SK-N-SH (cell line): ENCODE measurements around the gene ADAP1. TPM values are rescaled to one million over a fixed set of nuclear protein-coding genes. Genes with fewer than 3 reads are reported as not detected.

Experiments
- CTCF ChIA-PET: fragments of 300-600, 350-600 bp; formaldehyde crosslinking; extraction: SDS; loops from one replicate; lab custom pipeline; 2021; lab: Yijun Ruan, JAX
- POLR2A ChIA-PET: fragments of 350-600 bp; sonication (Branson Sonifier 250); formaldehyde crosslinking; extraction: SDS; loops from one replicate; lab custom pipeline; 2020; ENCODE audit warnings: antibody characterized with exemption, inconsistent platforms; lab: Yijun Ruan, JAX
- DNase-seq: peaks from one replicate; pipeline ENCODE4 v3.0.0; 2012
- H2AFZ ChIP-seq: fragments of 200-600 bp; sonication (generic); 2 replicates; pipeline ENCODE4 v1.8.1; 2016; ENCODE audit warnings: antibody characterized with exemption, mild to moderate bottlenecking, low read depth
- H3F3A ChIP-seq: fragments of 200-600 bp; sonication (generic); replicated peaks from 2 replicates; pipeline ENCODE3; 2016; ENCODE audit warnings: antibody characterized with exemption, mild to moderate bottlenecking; ENCODE audit not compliant: insufficient read depth
- H3K27ac ChIP-seq, 2 experiments: fragments of 200-500 bp in 1 of 2; fragments of 200-600 bp in 1 of 2; sonication (Bioruptor generic) in 1 of 2; sonication (generic), shearing (Covaris generic) in 1 of 2; 2 replicates each; pipeline versions ENCODE4 v1.5.1 to v1.6.1; 2014 to 2016; ENCODE audit warnings: low read depth in 2 of 2, inconsistent platforms in 1 of 2, low read length in 1 of 2, mild to moderate bottlenecking in 1 of 2, mixed read lengths in 1 of 2
- H3K27me3 ChIP-seq: fragments of 200-600 bp; sonication (generic), shearing (Covaris generic); 2 replicates; pipeline ENCODE4 v1.6.1; 2016; ENCODE audit warnings: mixed run types; ENCODE audit not compliant: insufficient read depth
- H3K36me3 ChIP-seq, 2 experiments: fragments of 200-500 bp in 1 of 2; fragments of 200-600 bp in 1 of 2; sonication (Bioruptor generic) in 1 of 2; sonication (generic) in 1 of 2; replicated peaks in 1 of 2; 2 replicates each; pipeline versions ENCODE3 to v1.5.1; 2014 to 2016; ENCODE audit warnings: low read length in 1 of 2, mild to moderate bottlenecking in 1 of 2; ENCODE audit not compliant: insufficient read depth in 2 of 2, control insufficient read depth in 1 of 2
- H3K4me1 ChIP-seq, 2 experiments: fragments of 200-500 bp in 1 of 2; fragments of 200-600 bp in 1 of 2; sonication (Bioruptor generic) in 1 of 2; sonication (generic), shearing (Covaris generic) in 1 of 2; 2 replicates each; pipeline versions ENCODE4 v1.5.1 to v1.6.1; 2014 to 2016; ENCODE audit warnings: low read depth in 1 of 2, low read length in 1 of 2, mixed run types in 1 of 2; ENCODE audit not compliant: insufficient read depth in 2 of 2, control insufficient read depth in 1 of 2
- H3K4me2 ChIP-seq: fragments of 200-600 bp; sonication (generic), shearing (Covaris generic); 2 replicates; pipeline ENCODE4 v1.6.1; 2017; ENCODE audit warnings: mixed run types
- H3K4me3 ChIP-seq, 2 experiments: fragments of 200-500 bp in 1 of 2; fragments of 200-600 bp in 1 of 2; sonication (Bioruptor generic) in 1 of 2; sonication (generic), shearing (Covaris generic) in 1 of 2; 2 replicates each; pipeline versions ENCODE4 v1.5.1 to v1.8.1; 2014 to 2016; ENCODE audit warnings: low read depth in 2 of 2, inconsistent platforms in 1 of 2, low read length in 1 of 2, mild to moderate bottlenecking in 1 of 2, mixed read lengths in 1 of 2, moderate library complexity in 1 of 2
- H3K79me2 ChIP-seq: fragments of 200-600 bp; sonication (generic); 2 replicates; pipeline ENCODE4 v1.8.1; 2017; ENCODE audit warnings: mild to moderate bottlenecking; ENCODE audit not compliant: insufficient read depth
- H3K9ac ChIP-seq: fragments of 200-600 bp; sonication (generic); 2 replicates; pipeline ENCODE4 v1.6.1; 2017; ENCODE audit warnings: mixed run types
- H3K9me2 ChIP-seq: fragments of 200-600 bp; sonication (generic); 2 replicates; pipeline ENCODE4 v1.6.1; 2017; ENCODE audit warnings: mixed run types
- H3K9me3 ChIP-seq: fragments of 200-600 bp; sonication (generic); 2 replicates; pipeline ENCODE4 v1.6.1; 2017; ENCODE audit warnings: mixed run types, mild to moderate bottlenecking, moderate library complexity
- H4K20me1 ChIP-seq: fragments of 200-600 bp; sonication (generic); 2 replicates; pipeline ENCODE4 v1.6.1; 2017; ENCODE audit warnings: mild to moderate bottlenecking, mixed run types; ENCODE audit not compliant: insufficient read depth
- CTCF ChIP-seq: fragments of 200-600 bp; sonication (generic); IDR thresholded peaks from 2 replicates; pipeline ENCODE4 v1.6.1; 2017; ENCODE audit warnings: antibody characterized with exemption, mild to moderate bottlenecking, moderate library complexity
- ELF1 ChIP-seq: IDR thresholded peaks from 2 replicates; pipeline ENCODE4 v1.4.0; 2012
- FOXJ3 ChIP-seq: sonication (generic); formaldehyde crosslinking; IDR thresholded peaks from 2 replicates; pipeline ENCODE4 v1.5.1; 2020; ENCODE audit warnings: mild to moderate bottlenecking, missing genetic modification reagents
- GATA2 ChIP-seq: sonication (generic); formaldehyde crosslinking; IDR thresholded peaks from 2 replicates; pipeline ENCODE4 v1.5.0; 2020; ENCODE audit warnings: mild to moderate bottlenecking, missing genetic modification reagents
- IRF3 ChIP-seq: fragments of 150-350 bp; IDR thresholded peaks from 2 replicates; pipeline ENCODE4 v1.6.1; 2016; ENCODE audit warnings: mild to moderate bottlenecking, low read depth, low read length
- JUND ChIP-seq: IDR thresholded peaks from 2 replicates; pipeline ENCODE4 v1.4.0; 2012
- PBX3 ChIP-seq: IDR thresholded peaks from 2 replicates; pipeline ENCODE4; 2012
- POLR2AphosphoS5 ChIP-seq: IDR thresholded peaks from 2 replicates; pipeline ENCODE4 v1.6.1; 2012; ENCODE audit warnings: low read depth, low read length
- RFX5 ChIP-seq: IDR thresholded peaks from 2 replicates; pipeline ENCODE4 v1.6.1; 2012; ENCODE audit warnings: mild to moderate bottlenecking, improper control_type of control experiment, low read length
- SMC3 ChIP-seq: IDR thresholded peaks from 2 replicates; pipeline ENCODE4 v1.6.1; 2012; ENCODE audit warnings: low read depth, low read length, improper control_type of control experiment
- TCF12 ChIP-seq: IDR thresholded peaks from 2 replicates; pipeline ENCODE4 v1.4.0; 2012
- USF1 ChIP-seq: IDR thresholded peaks from 2 replicates; pipeline ENCODE4 v1.4.0; 2012; ENCODE audit warnings: low read depth, borderline replicate concordance
- WGBS: methylation state at CpG from one replicate; pipeline ENCODE4 v1.1.6; 2017; ENCODE audit warnings: low lambda C conversion rate; 5-methylcytosine and 5-hydroxymethylcytosine counted together
- polyA plus RNA-seq, 3 experiments: library from polyadenylated mRNA; depleted of rRNA; stranded (reverse); fragments of >200 nt; gene quantifications; 2 replicates each; pipeline ENCODE4 v1.2.3, GENCODE V29; 2012

Gene ADAP1
- polyA plus RNA-seq, 1 of the 3 experiments (the other 2 are of a cell fraction), result 3.2 TPM

- POLR2A ChIA-PET, result interaction anchor here (0.9 kb wide), 1 partner anchor 12 kb away, joined by 3 read pairs; no protein-coding TSS in a partner anchor
Measured at GRCh38 chr7:885261-885892, 69.1 kb downstream of the ADAP1 start.

More at GRCh38 chr7:885261-885892, 69.1 kb downstream of the ADAP1 start:
- Histone ChIP-seq H3K27me3 (no peaks in the 10 kb centered on the region), H3K9me2 (no peaks in the 10 kb centered on the region), H3K4me1 (no peaks in the 10 kb centered on the region; a peak in 1 of 4 replicates), H3F3A (peaks cover 4% of the 10 kb centered on the region), H3K27ac (no peak overlapping the region), H3K4me3 (no peak overlapping the region), H3K79me2 (peaks cover 90% of the 10 kb centered on the region), H3K9me3 (no peaks in the 10 kb centered on the region), H3K36me3 (peaks cover 11 to 34% of the 10 kb centered on the region in 2 experiments), H3K9ac (no peak overlapping the region), H4K20me1 (peaks cover 84% of the 10 kb centered on the region)
- WGBS, result 91% methylated on average over 18 of the region's 25 CpGs
- CTCF ChIA-PET, result interaction anchor here (1.1 to 2.0 kb wide), 6 partner anchors 12 to 564 kb away, joined by 3 to 7 read pairs (median 4); no protein-coding TSS in a partner anchor
- no peak for TF ChIP-seq CTCF
- no peak for TF ChIP-seq USF1
- TF ChIP-seq FOXJ3 (CRISPR knock-in tag), result no peak
- no peak for TF ChIP-seq IRF3
- TF ChIP-seq JUND, result no peak
- no peak for TF ChIP-seq TCF12
- TF ChIP-seq SMC3, result no peak
- TF ChIP-seq PBX3, result no peak
- TF ChIP-seq ELF1, result no peak
- no peak for TF ChIP-seq POLR2AphosphoS5
- TF ChIP-seq GATA2, result no peak
- TF ChIP-seq RFX5, result no peak
- TF ChIP-seq, all 33 proteins: peak for 0
- H2AFZ ChIP-seq, result no peak overlapping the region
- no peak overlapping the region for H3K4me2 ChIP-seq
- no peak for DNase-seq
